ENCODE data around the gene ENTHD1. TPM values are rescaled to one million over a fixed set of nuclear protein-coding genes. Genes with fewer than 3 reads are reported as not detected.
A peak's percentile ranks its signal among the peaks of the same experiment; 100 is the strongest.

ENTHD1 gene
- total RNA-seq, 1 donor from 2014 or later, result not detected

DNA sequence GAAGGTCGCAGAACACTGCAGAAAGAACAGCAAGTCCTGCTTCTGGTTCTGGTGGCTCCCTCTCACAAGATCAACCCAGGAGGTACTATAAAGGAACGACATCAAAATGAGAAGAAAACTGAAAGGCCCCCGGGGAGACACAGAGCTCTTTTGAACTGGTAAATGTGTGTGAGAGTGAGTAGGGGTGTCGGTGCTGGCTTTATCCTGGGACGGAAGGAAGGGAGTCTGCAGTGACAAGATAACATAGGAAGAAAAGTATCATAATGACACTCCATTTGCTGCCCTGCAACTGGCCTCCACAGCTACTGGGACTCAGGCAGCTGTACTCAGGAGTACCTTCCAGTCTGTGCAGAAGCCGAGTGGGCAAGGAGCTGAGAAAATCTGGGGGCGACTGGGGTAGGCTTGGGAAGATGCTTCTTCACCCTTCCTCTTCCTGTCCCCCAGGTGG is 60.9 kb downstream of the ENTHD1 start:
- Histone ChIP-seq H3F3A (ENCODE audit: low read depth) (no peaks in the 10 kb centered on the region), H2AFZ (replicated peaks) (peak overlapping the region; percentile 76), H3K4me3 (no peak overlapping the region), H3K9ac (no peak overlapping the region), H4K20me1 (ENCODE audit: low read depth) (no peaks in the 10 kb centered on the region), H3K79me2 (ENCODE audit: low read depth) (no peaks in the 10 kb centered on the region), H3K27ac (no peak overlapping the region), H3K4me1 (no peaks in the 10 kb centered on the region), H3K36me3 (no peaks in the 10 kb centered on the region), H3K27me3 (peaks cover 48% of the 10 kb centered on the region), H3K9me3 (ENCODE audit: low read depth) (no peaks in the 10 kb centered on the region), H3K4me2 (no peak overlapping the region)
- Mint-ChIP-seq H3K4me1 (peaks cover 11% of the 10 kb centered on the region), H3K4me3 (no peak overlapping the region), H3K9me3 (no peaks in the 10 kb centered on the region), H3K27me3 (ENCODE audit: insufficient read depth, low read depth) (no peaks in the 10 kb centered on the region), H3K36me3 (no peaks in the 10 kb centered on the region), H3K27ac (peak overlapping the region; percentile 4)
- no peak for DNase-seq (ENCODE audit: low spot score)
- TF ChIP-seq, protein P1, sequence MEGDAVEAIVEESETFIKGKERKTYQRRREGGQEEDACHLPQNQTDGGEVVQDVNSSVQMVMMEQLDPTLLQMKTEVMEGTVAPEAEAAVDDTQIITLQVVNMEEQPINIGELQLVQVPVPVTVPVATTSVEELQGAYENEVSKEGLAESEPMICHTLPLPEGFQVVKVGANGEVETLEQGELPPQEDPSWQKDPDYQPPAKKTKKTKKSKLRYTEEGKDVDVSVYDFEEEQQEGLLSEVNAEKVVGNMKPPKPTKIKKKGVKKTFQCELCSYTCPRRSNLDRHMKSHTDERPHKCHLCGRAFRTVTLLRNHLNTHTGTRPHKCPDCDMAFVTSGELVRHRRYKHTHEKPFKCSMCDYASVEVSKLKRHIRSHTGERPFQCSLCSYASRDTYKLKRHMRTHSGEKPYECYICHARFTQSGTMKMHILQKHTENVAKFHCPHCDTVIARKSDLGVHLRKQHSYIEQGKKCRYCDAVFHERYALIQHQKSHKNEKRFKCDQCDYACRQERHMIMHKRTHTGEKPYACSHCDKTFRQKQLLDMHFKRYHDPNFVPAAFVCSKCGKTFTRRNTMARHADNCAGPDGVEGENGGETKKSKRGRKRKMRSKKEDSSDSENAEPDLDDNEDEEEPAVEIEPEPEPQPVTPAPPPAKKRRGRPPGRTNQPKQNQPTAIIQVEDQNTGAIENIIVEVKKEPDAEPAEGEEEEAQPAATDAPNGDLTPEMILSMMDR (IDR thresholded peaks at IDR 0.05), result no peak
- TF ChIP-seq EZH2phosphoT487 (IDR thresholded peaks at IDR 0.05) (no peak), EZH2 (IDR thresholded peaks at IDR 0.05) (no peak)

DNA sequence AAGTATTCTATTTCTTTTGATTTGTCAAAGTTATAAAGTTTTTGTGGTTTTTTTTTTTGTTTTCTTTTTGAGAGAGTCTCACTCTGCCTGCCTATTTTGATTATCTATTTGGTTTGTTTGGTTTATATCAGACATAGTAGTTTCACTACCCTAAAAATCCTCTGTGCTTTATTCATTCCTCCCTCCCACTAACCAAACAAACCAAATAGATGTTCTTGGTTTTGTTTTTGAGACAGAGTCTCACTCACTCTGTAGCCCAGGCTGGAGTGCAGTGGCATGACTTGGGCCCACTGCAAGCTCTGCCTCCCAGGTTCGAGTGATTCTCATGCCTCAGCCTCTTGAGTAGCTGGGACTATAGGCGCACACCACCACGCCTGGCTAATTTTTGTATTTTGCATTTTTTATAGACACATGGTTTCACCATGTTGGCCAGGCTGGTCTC is 67.9 kb downstream of the ENTHD1 start:
- no peak overlapping the region for H3K4me3 Mint-ChIP-seq
- Histone ChIP-seq H3K27me3 (no peaks in the 10 kb centered on the region), H3K4me3 (no peak overlapping the region), H3K79me2 (ENCODE audit: low read depth) (no peaks in the 10 kb centered on the region), H2AFZ (replicated peaks) (no peak overlapping the region), H3K36me3 (no peaks in the 10 kb centered on the region), H3K9me3 (ENCODE audit: low read depth) (no peaks in the 10 kb centered on the region), H3K4me2 (no peak overlapping the region), H3K4me1 (no peaks in the 10 kb centered on the region), H4K20me1 (ENCODE audit: low read depth) (no peaks in the 10 kb centered on the region), H3F3A (ENCODE audit: low read depth) (no peaks in the 10 kb centered on the region), H3K9ac (no peak overlapping the region), H3K27ac (no peak overlapping the region)
- DNase-seq (ENCODE audit: low spot score), result no peak
- TF ChIP-seq, protein P1 (IDR thresholded peaks at IDR 0.05), result no peak
- TF ChIP-seq EZH2 (IDR thresholded peaks at IDR 0.05) (no peak), EZH2phosphoT487 (IDR thresholded peaks at IDR 0.05) (no peak)
- peaks cover 2% of the 10 kb centered on the region for H3K27me3 Mint-ChIP-seq (ENCODE audit: insufficient read depth, low read depth)
- no peaks in the 10 kb centered on the region for H3K36me3 Mint-ChIP-seq
- H3K4me1 Mint-ChIP-seq, result peaks cover 11% of the 10 kb centered on the region
- H3K9me3 Mint-ChIP-seq, result no peaks in the 10 kb centered on the region
- no peak overlapping the region for H3K27ac Mint-ChIP-seq

DNA sequence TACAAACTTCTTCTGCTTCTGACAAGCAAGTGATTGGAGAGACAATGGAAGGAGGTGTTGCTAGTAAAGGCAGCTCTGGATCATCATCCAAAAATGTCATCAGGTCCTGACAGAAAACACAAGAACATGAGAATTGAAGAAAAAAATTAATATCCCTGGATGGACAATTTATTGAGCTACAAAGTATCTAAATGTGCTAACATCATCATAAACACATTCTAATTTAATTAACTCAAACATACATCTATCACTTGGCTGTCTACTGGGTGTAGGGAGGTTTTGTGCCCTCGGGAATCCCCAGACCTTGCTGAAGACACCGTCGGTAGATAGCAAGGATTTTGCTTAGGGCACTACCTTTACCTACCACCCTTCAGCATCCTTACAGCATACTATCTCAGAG is 72.6 kb downstream of the ENTHD1 start:
- no peaks in the 10 kb centered on the region for H3K27me3 ChIP-seq
- no peak overlapping the region for H2AFZ ChIP-seq (replicated peaks)
- no peak for TF ChIP-seq EZH2phosphoT487 (IDR thresholded peaks at IDR 0.05)
- TF ChIP-seq, protein P1 (IDR thresholded peaks at IDR 0.05), result no peak
- no peak for TF ChIP-seq EZH2 (IDR thresholded peaks at IDR 0.05)
- H3K4me3 Mint-ChIP-seq, result no peak overlapping the region
- no peak overlapping the region for H3K4me2 ChIP-seq
- peaks cover 2% of the 10 kb centered on the region for H3K27me3 Mint-ChIP-seq (ENCODE audit: insufficient read depth, low read depth)
- no peak overlapping the region for H3K27ac Mint-ChIP-seq
- H3K27ac ChIP-seq, result no peak overlapping the region
- no peaks in the 10 kb centered on the region for H4K20me1 ChIP-seq (ENCODE audit: low read depth)
- H3K4me1 Mint-ChIP-seq, result peaks cover 6% of the 10 kb centered on the region
- H3K9me3 ChIP-seq (ENCODE audit: low read depth), result no peaks in the 10 kb centered on the region
- no peak overlapping the region for H3K9ac ChIP-seq
- H3K79me2 ChIP-seq (ENCODE audit: low read depth), result no peaks in the 10 kb centered on the region
- H3K4me1 ChIP-seq, result no peaks in the 10 kb centered on the region
- H3F3A ChIP-seq (ENCODE audit: low read depth), result no peaks in the 10 kb centered on the region
- H3K36me3 ChIP-seq, result no peaks in the 10 kb centered on the region
- DNase-seq (ENCODE audit: low spot score), result no peak
- no peaks in the 10 kb centered on the region for H3K9me3 Mint-ChIP-seq
- H3K36me3 Mint-ChIP-seq, result no peaks in the 10 kb centered on the region
- no peak overlapping the region for H3K4me3 ChIP-seq

All from neural progenitor cell (in vitro differentiated cells).